Epithelial cell of esophagus (primary cell): ENCODE results near the gene COL1A1.

Experiments
- DNase-seq: peaks from one replicate; pipeline ENCODE4 v3.0.0; 2010; ENCODE audit warnings: low read depth
- H3K4me3 ChIP-seq: 2 replicates; pipeline ENCODE4 v1.5.1; 2011; ENCODE audit warnings: mild to moderate bottlenecking, low read length, control low read depth
- CTCF ChIP-seq: IDR thresholded peaks from 2 replicates; pipeline ENCODE4 v1.5.1; 2011; ENCODE audit warnings: low read depth, mild to moderate bottlenecking, low read length, control low read depth, inconsistent platforms; ENCODE audit not compliant: insufficient read depth; ENCODE audit errors: missing control alignments

Gene COL1A1

GRCh38 chr17:50192618-50193291, 8.7 kb downstream of the COL1A1 start:
- H3K4me3 ChIP-seq = no peak overlapping the region
- no peak for DNase-seq
- TF ChIP-seq CTCF = no peak

GRCh38 chr17:50192144-50192617, 9.2 kb downstream of the COL1A1 start:
- no peak for DNase-seq
- TF ChIP-seq CTCF = no peak
- no peak overlapping the region for H3K4me3 ChIP-seq

- no peak for TF ChIP-seq CTCF
- DNase-seq = no peak
- H3K4me3 ChIP-seq = no peak overlapping the region
These were observed 9.9 kb downstream of the COL1A1 start for GRCh38 chr17:50191359-50192143.

GRCh38 chr17:50190603-50191358, 10.7 kb downstream of the COL1A1 start:
- TF ChIP-seq CTCF = no peak
- no peak overlapping the region for H3K4me3 ChIP-seq
- no peak for DNase-seq

- H3K4me3 ChIP-seq = no peak overlapping the region
- DNase-seq = no peak
- TF ChIP-seq CTCF = no peak
These were observed 11.2 kb downstream of the COL1A1 start for GRCh38 chr17:50190293-50190602.

GRCh38 chr17:50189550-50190292, 11.7 kb downstream of the COL1A1 start:
- DNase-seq = no peak
- TF ChIP-seq CTCF = no peak
- H3K4me3 ChIP-seq = no peak overlapping the region
